HepG2 (cell line): ENCODE data around the gene MAPK6. TPM values are rescaled to one million over a fixed set of nuclear protein-coding genes. Genes with fewer than 3 reads are reported as not detected.

Experiments used
- CREB1 ChIP-seq, 2 experiments: fragments of 450-650 bp in 1 of 2; IDR thresholded peaks; 2 replicates each; pipeline ENCODE4 v1.6.1; 2016 to 2017; ENCODE audit warnings: control low read depth in 1 of 2, mild to moderate bottlenecking in 1 of 2, missing compliant biosample characterization in 1 of 2, missing genetic modification characterization in 1 of 2
- E2F2 ChIP-seq: sonication (generic); formaldehyde crosslinking; IDR thresholded peaks from 2 replicates; pipeline ENCODE4 v1.4.0; 2020; ENCODE audit warnings: missing genetic modification reagents, borderline replicate concordance
- EP300 ChIP-seq, 3 experiments: sonication (generic) in 1 of 3; formaldehyde crosslinking in 1 of 3; IDR thresholded peaks; 2 replicates each; pipeline versions ENCODE4 v1.5.1 to v1.6.1; 2011 to 2020; ENCODE audit warnings: low read depth in 2 of 3, low read length in 2 of 3, borderline replicate concordance in 1 of 3, improper control_type of control experiment in 1 of 3, mild to moderate bottlenecking in 1 of 3, missing genetic modification reagents in 1 of 3, moderate library complexity in 1 of 3
- HIC2 ChIP-seq: sonication (generic); formaldehyde crosslinking; IDR thresholded peaks from 2 replicates; pipeline ENCODE4 v1.9.0; 2022; ENCODE audit warnings: low read depth, missing genetic modification reagents
- MAFF ChIP-seq: IDR thresholded peaks from 2 replicates; pipeline ENCODE4 v1.6.1; 2011; ENCODE audit warnings: low read depth, low read length, improper control_type of control experiment
- MAFK ChIP-seq, 2 experiments: IDR thresholded peaks in 1 of 2; conservative IDR thresholded peaks in 1 of 2; 2 replicates each; pipeline ENCODE4 v1.6.1; 2011; ENCODE audit warnings: improper control_type of control experiment in 2 of 2, low read length in 2 of 2
- MXD4 ChIP-seq: IDR thresholded peaks from 2 replicates; pipeline ENCODE4 v1.6.1; 2016; ENCODE audit warnings: mild to moderate bottlenecking, missing biosample characterization, missing genetic modification reagents
- RBFOX2 ChIP-seq: fragments of 200-400 bp; formaldehyde crosslinking; IDR thresholded peaks from 2 replicates; pipeline ENCODE4 v1.6.1; 2017; ENCODE audit warnings: low read depth, mild to moderate bottlenecking, low read length
- TSC22D2 ChIP-seq: sonication (generic); formaldehyde crosslinking; IDR thresholded peaks from 2 replicates; pipeline ENCODE4 v1.5.1; 2020; ENCODE audit warnings: missing genetic modification reagents, mild to moderate bottlenecking, borderline replicate concordance
- ZBTB43 ChIP-seq: sonication (generic); formaldehyde crosslinking; conservative IDR thresholded peaks from 2 replicates; pipeline ENCODE4 v1.4.0; 2020; ENCODE audit warnings: missing genetic modification reagents
- ZBTB44 ChIP-seq: sonication (generic); formaldehyde crosslinking; IDR thresholded peaks from 2 replicates; pipeline ENCODE4 v1.4.0; 2020; ENCODE audit warnings: missing genetic modification reagents
- ZC3H13 ChIP-seq: sonication (generic); formaldehyde crosslinking; IDR thresholded peaks from 2 replicates; pipeline ENCODE4 v1.8.1; 2023; ENCODE audit warnings: mild to moderate bottlenecking, missing genetic modification reagents, moderate library complexity
- ZNF124 ChIP-seq: sonication (generic); formaldehyde crosslinking; IDR thresholded peaks from 2 replicates; pipeline ENCODE4 v1.4.0; 2020; ENCODE audit warnings: missing genetic modification reagents
- ZNF160 ChIP-seq: sonication (generic); formaldehyde crosslinking; IDR thresholded peaks from 2 replicates; pipeline ENCODE4 v1.8.0; 2022; ENCODE audit warnings: mild to moderate bottlenecking, inconsistent platforms, missing genetic modification reagents
- ZNF510 ChIP-seq: sonication (generic); formaldehyde crosslinking; IDR thresholded peaks from 2 replicates; pipeline ENCODE4 v1.4.0; 2020; ENCODE audit warnings: low read depth, mild to moderate bottlenecking, missing genetic modification reagents
- ZNF652 ChIP-seq: IDR thresholded peaks from 2 replicates; pipeline ENCODE4 v1.6.1; 2016; ENCODE audit warnings: low read depth, borderline replicate concordance
- polyA plus RNA-seq, 8 experiments: library from polyadenylated mRNA; depleted of rRNA in 3 of 8; stranded (reverse) in 7 of 8; unstranded in 1 of 8; fragments of >200 nt; fragmentation: Illumina TruSeq in 4 of 8; extraction: Trizol in 4 of 8; gene quantifications; 2 replicates each; pipeline versions ENCODE4 v1.2.1 to v1.2.3, GENCODE V29; 2011 to 2016; ENCODE audit warnings: low read depth in 4 of 8, missing spikeins in 1 of 8, mixed read lengths in 1 of 8; ENCODE audit not compliant: insufficient read depth in 1 of 8
- total RNA-seq, 5 experiments: library from RNA; depleted of rRNA; stranded (reverse); fragments of >200 nt; fragmentation: Illumina TruSeq; extraction: Trizol; gene quantifications; 2 replicates each; pipeline ENCODE4 v1.2.3, GENCODE V29; 2016; ENCODE audit warnings: low read depth in 1 of 5

MAPK6 gene
- total and polyA plus RNA-seq, 2 of the 13 experiments (the other 11 are each of a cell fraction or from before 2014, with no cell fraction given) = 89.5 to 99.7 TPM

- 0 out of 2 replicates have a peak, but pooled peaks have one; percentile 22 for TF ChIP-seq HIC2 (CRISPR knock-in tag)
- no peak for TF ChIP-seq ZBTB44 (CRISPR knock-in tag)
- peak; percentile 56 for TF ChIP-seq MAFF
- TF ChIP-seq ZBTB43 (CRISPR knock-in tag) = 0 out of 2 replicates have a peak, but pooled peaks have one; percentile 50
- TF ChIP-seq ZNF510 = 0 out of 2 replicates have a peak, but pooled peaks have one; percentile 44
- TF ChIP-seq E2F2 (CRISPR knock-in tag) = no peak
- TF ChIP-seq ZNF652 (CRISPR knock-in tag) = no peak
- TF ChIP-seq EP300 (IDR thresholded peaks at IDR 0.05; ENCODE audit: low read depth in 2 of 2, low read length in 2 of 2) = no peak
- TF ChIP-seq EP300 (CRISPR knock-in tag; IDR thresholded peaks at IDR 0.05; ENCODE audit: borderline replicate concordance) = no peak
- TF ChIP-seq ZNF124 (CRISPR knock-in tag) = 0 out of 2 replicates have a peak, but pooled peaks have one; percentile 35
- TF ChIP-seq CREB1 (IDR thresholded peaks at IDR 0.05) = no peak
- TF ChIP-seq CREB1 (CRISPR knock-in tag; IDR thresholded peaks at IDR 0.05) = no peak
- TF ChIP-seq RBFOX2 = peak; percentile 32; the same call in 1 of the 2 replicates
- TF ChIP-seq TSC22D2 (CRISPR knock-in tag) = no peak
- TF ChIP-seq ZC3H13 (CRISPR knock-in tag) = no peak
- peak; percentile 59; the same call in 1 of the 2 replicates for TF ChIP-seq MXD4 (CRISPR knock-in tag)
- no peak for TF ChIP-seq ZNF160 (CRISPR knock-in tag)
- TF ChIP-seq MAFK (conservative IDR thresholded peaks at IDR 0.05 in 1 of 2, IDR thresholded peaks at IDR 0.05 in 1 of 2; ENCODE audit: low read length in 2 of 2) = peak; percentile 38 to 59; a peak in 3 of 4 replicates
Observed at GRCh38 chr15:51982013-51982769, 36.8 kb upstream of the MAPK6 start (continued).
